ENCODE data around the gene TSPAN11. TPM values are rescaled to one million over a fixed set of nuclear protein-coding genes. Genes with fewer than 3 reads are reported as not detected.

TSPAN11 gene
- total RNA-seq, 1 experiment from 2014 or later, result not detected

DNA sequence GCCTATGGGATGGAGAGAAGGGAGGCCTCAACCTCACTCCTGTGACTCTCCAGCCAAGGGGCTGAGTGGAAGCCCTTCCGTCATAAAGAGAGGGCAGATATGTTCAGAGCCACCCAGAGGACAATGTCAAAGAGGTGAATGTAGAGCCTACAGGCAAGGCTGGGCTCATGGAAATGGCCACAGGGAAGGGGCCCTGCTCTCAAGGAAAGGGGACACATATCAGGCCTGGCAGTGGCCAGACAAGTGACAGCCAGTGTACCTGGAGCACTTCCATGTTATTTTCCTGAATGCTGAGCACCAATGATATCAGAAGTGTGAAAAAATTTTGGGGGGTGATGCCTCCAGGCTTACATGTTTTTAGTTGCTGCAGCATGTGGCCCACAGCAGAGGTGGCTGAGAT is 110.5 kb downstream of the TSPAN11 start:
- CTCF ChIA-PET, result no interaction called here
- Histone ChIP-seq H3K27ac (ENCODE audit: low read length) (no peak overlapping the region; the same call in 1 of the 2 replicates), H3K27me3 (ENCODE audit: control insufficient read depth, insufficient read depth, low read length) (no peaks in the 10 kb centered on the region), H3K36me3 (ENCODE audit: control insufficient read depth, insufficient read depth, low read length) (no peaks in the 10 kb centered on the region), H3K4me3 (ENCODE audit: low read depth in 2 of 2, low read length in 2 of 2) (no peak overlapping the region), H3K4me1 (ENCODE audit: control insufficient read depth, insufficient read depth, low read length) (peaks cover 7% of the 10 kb centered on the region; the same call in 1 of the 2 replicates), H3K9me3 (ENCODE audit: control insufficient read depth, insufficient read depth, low read depth, low read length) (no peaks in the 10 kb centered on the region)
- no peak for DNase-seq (ENCODE audit: low read depth, low spot score)
- in situ Hi-C loops (cut with HindIII; ENCODE audit: low pct_unique_long_range_greater_than_20kb, low sequenced_read_pairs) (no loop called here), intact Hi-C loops (cut with micrococcal nuclease; ENCODE audit: unreplicated experiment) (no loop called here)
- no peak for TF ChIP-seq POLR2AphosphoS5 (IDR thresholded peaks at IDR 0.05; ENCODE audit: low read depth, low read length)
- TF ChIP-seq CTCF (IDR thresholded peaks at IDR 0.05), result no peak
- TF ChIP-seq TCF7L2 (IDR thresholded peaks at IDR 0.05; ENCODE audit: low read depth, low read length), result no peak
- no peak for TF ChIP-seq REST (IDR thresholded peaks at IDR 0.05; ENCODE audit: insufficient read depth in 1 of 2, low read depth in 2 of 2, low read length in 1 of 2)
- no peak for TF ChIP-seq SIN3A (IDR thresholded peaks at IDR 0.05; ENCODE audit: borderline replicate concordance, insufficient read depth, low read depth, low read length)
- BruUV-seq (replicated peaks), result no TSS peak
- POLR2A ChIA-PET, result no interaction called here
- ATAC-seq, result no peak

DNA sequence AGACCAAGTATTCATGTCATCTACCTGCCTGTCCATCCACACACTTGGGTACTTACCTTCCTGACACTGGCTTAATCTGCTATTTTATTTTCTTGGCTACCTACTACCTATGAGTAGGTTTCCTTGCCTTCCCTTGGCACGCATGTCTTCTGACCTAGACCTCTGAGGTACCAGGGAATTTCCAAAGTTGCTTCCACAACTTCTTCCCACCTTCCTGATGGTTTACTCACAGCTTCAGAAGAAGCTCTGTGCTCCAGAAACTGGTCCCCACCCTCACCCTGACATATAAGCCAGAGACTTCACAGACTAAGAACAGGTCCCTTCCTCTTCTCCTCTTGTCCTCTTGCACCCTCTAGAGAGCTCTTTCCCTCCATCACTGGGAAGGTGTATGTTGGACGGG is 111.4 kb downstream of the TSPAN11 start:
- no peak for DNase-seq (ENCODE audit: low read depth, low spot score)
- Histone ChIP-seq H3K4me3 (ENCODE audit: low read depth in 2 of 2, low read length in 2 of 2) (no peak overlapping the region), H3K27ac (ENCODE audit: low read length) (no peak overlapping the region), H3K27me3 (ENCODE audit: control insufficient read depth, insufficient read depth, low read length) (no peaks in the 10 kb centered on the region), H3K4me1 (ENCODE audit: control insufficient read depth, insufficient read depth, low read length) (peaks cover 7% of the 10 kb centered on the region; the same call in 1 of the 2 replicates), H3K9me3 (ENCODE audit: control insufficient read depth, insufficient read depth, low read depth, low read length) (no peaks in the 10 kb centered on the region), H3K36me3 (ENCODE audit: control insufficient read depth, insufficient read depth, low read length) (no peaks in the 10 kb centered on the region)
- no peak for TF ChIP-seq TCF7L2 (IDR thresholded peaks at IDR 0.05; ENCODE audit: low read depth, low read length)
- no peak for TF ChIP-seq POLR2AphosphoS5 (IDR thresholded peaks at IDR 0.05; ENCODE audit: low read depth, low read length)
- CTCF ChIA-PET, result no interaction called here
- intact Hi-C loops (cut with micrococcal nuclease; ENCODE audit: unreplicated experiment) (no loop called here), in situ Hi-C loops (cut with HindIII; ENCODE audit: low pct_unique_long_range_greater_than_20kb, low sequenced_read_pairs) (no loop called here)
- no peak for ATAC-seq
- BruUV-seq (replicated peaks), result no TSS peak
- POLR2A ChIA-PET, result no interaction called here

GRCh38 chr12:31041033-31041564 is 114.6 kb downstream of the TSPAN11 start:
- in situ Hi-C loops (cut with HindIII; ENCODE audit: low pct_unique_long_range_greater_than_20kb, low sequenced_read_pairs) (no loop called here), intact Hi-C loops (cut with micrococcal nuclease; ENCODE audit: unreplicated experiment) (no loop called here)
- Histone ChIP-seq H3K27ac (ENCODE audit: low read length) (no peak overlapping the region), H3K9me3 (ENCODE audit: control insufficient read depth, insufficient read depth, low read depth, low read length) (no peaks in the 10 kb centered on the region), H3K4me1 (ENCODE audit: control insufficient read depth, insufficient read depth, low read length) (peaks cover 5% of the 10 kb centered on the region; the same call in 1 of the 2 replicates), H3K4me3 (ENCODE audit: low read depth in 2 of 2, low read length in 2 of 2) (no peak overlapping the region), H3K36me3 (ENCODE audit: control insufficient read depth, insufficient read depth, low read length) (no peaks in the 10 kb centered on the region), H3K27me3 (ENCODE audit: control insufficient read depth, insufficient read depth, low read length) (no peaks in the 10 kb centered on the region)
- no TSS peak for BruUV-seq (replicated peaks)
- TF ChIP-seq TCF7L2 (IDR thresholded peaks at IDR 0.05; ENCODE audit: low read depth, low read length), result no peak
- no peak for TF ChIP-seq SIN3A (IDR thresholded peaks at IDR 0.05; ENCODE audit: borderline replicate concordance, insufficient read depth, low read depth, low read length)
- TF ChIP-seq CTCF (IDR thresholded peaks at IDR 0.05), result no peak
- no peak for TF ChIP-seq REST (IDR thresholded peaks at IDR 0.05; ENCODE audit: insufficient read depth in 1 of 2, low read depth in 2 of 2, low read length in 1 of 2)
- no peak for TF ChIP-seq POLR2AphosphoS5 (IDR thresholded peaks at IDR 0.05; ENCODE audit: low read depth, low read length)
- ATAC-seq (no peak), DNase-seq (ENCODE audit: low read depth, low spot score) (no peak)
- ChIA-PET POLR2A (no interaction called here), CTCF (interaction anchor here (0.5 kb wide), 1 partner anchor 191 kb away, joined by 4 read pairs; no protein-coding TSS in a partner anchor)
